ENCODE measurements around the gene HHAT. TPM values are rescaled to one million over a fixed set of nuclear protein-coding genes. Genes with fewer than 3 reads are reported as not detected.

The HHAT gene
- polyA plus RNA-seq, 1 donor (not counting 4 experiments of a cell fraction or from before 2014, with no cell fraction given), result 3.8 TPM

DNA sequence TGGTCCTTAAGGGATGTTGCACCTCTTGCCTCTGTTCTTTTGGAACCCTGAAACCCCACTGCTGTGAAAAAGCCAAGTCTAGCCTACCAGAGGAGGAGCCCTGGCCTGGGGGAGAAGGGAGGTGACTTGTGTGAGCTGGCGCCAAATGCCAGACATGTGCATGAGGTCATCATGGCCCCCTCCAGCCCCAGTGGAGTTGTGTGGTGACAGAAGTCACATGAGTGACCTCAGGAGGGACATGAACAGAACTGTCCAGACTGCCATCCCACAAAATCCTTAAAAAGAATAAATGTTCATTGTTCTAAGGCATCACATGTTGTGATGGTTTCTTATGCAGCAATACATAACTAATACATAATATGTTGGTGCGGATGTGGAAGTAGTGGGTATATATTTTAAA lies 10.8 kb downstream of the HHAT start:
- Histone ChIP-seq H2AFZ (ENCODE audit: control insufficient read depth, low read length) (no peak overlapping the region), H3K4me3 (ENCODE audit: control insufficient read depth in 2 of 3, extremely low read depth in 1 of 3, insufficient read depth in 2 of 3, low read depth in 1 of 3, low read length in 3 of 3) (no peak overlapping the region), H3K4me2 (ENCODE audit: control insufficient read depth, extremely low read depth, insufficient read depth, low read depth, low read length) (no peak overlapping the region), H3K9ac (ENCODE audit: control insufficient read depth, extremely low read depth, insufficient read depth, low read length) (no peak overlapping the region), H3K9me3 (ENCODE audit: control insufficient read depth, low read depth, low read length) (no peaks in the 10 kb centered on the region), H3K4me1 (ENCODE audit: control insufficient read depth, extremely low read depth, insufficient read depth, low read length) (no peaks in the 10 kb centered on the region), H3K79me2 (ENCODE audit: control insufficient read depth, insufficient read depth, low read length) (no peaks in the 10 kb centered on the region), H3K27me3 (ENCODE audit: control insufficient read depth, extremely low read depth, insufficient read depth, low read length) (no peaks in the 10 kb centered on the region), H3K27ac (ENCODE audit: control insufficient read depth, insufficient read depth, low read length) (no peak overlapping the region), H3K9me1 (ENCODE audit: control insufficient read depth, extremely low read depth, insufficient read depth, low read length) (no peaks in the 10 kb centered on the region), H3K36me3 (ENCODE audit: control insufficient read depth in 2 of 2, extremely low read depth in 1 of 2, insufficient read depth in 2 of 2, low read length in 2 of 2) (no peaks in the 10 kb centered on the region), H4K20me1 (ENCODE audit: control insufficient read depth, extremely low read depth, insufficient read depth, low read length) (no peaks in the 10 kb centered on the region)
- no peak for TF ChIP-seq EZH2 (IDR thresholded peaks at IDR 0.05; ENCODE audit: low read length)
- no peak for TF ChIP-seq CTCF (optimal IDR thresholded peaks at IDR 0.05 in 1 of 3, IDR thresholded peaks at IDR 0.05 in 1 of 3, conservative IDR thresholded peaks at IDR 0.05 in 1 of 3; ENCODE audit: extremely low read depth in 1 of 3, insufficient read depth in 2 of 3, low read length in 3 of 3)
- no peak for DNase-seq (ENCODE audit: low read depth, low spot score)
- FAIRE-seq, result no peak
- dilution Hi-C loops (cut with MboI; ENCODE audit: extremely low pct_ligation_motif_present, low sequenced_read_pairs), result loop anchor here (25.0 kb wide), 1 partner anchor 202 kb away; no protein-coding TSS in a partner anchor

GRCh38 chr1:210340311-210340710 lies 11.6 kb downstream of the HHAT start:
- FAIRE-seq, result no peak
- H2AFZ ChIP-seq (ENCODE audit: control insufficient read depth, low read length), result no peak overlapping the region
- no peak overlapping the region for H3K27ac ChIP-seq (ENCODE audit: control insufficient read depth, insufficient read depth, low read length)
- H3K9me1 ChIP-seq (ENCODE audit: control insufficient read depth, extremely low read depth, insufficient read depth, low read length), result no peaks in the 10 kb centered on the region
- H3K36me3 ChIP-seq (ENCODE audit: control insufficient read depth in 2 of 2, extremely low read depth in 1 of 2, insufficient read depth in 2 of 2, low read length in 2 of 2), result no peaks in the 10 kb centered on the region
- H3K4me3 ChIP-seq (ENCODE audit: control insufficient read depth in 2 of 3, extremely low read depth in 1 of 3, insufficient read depth in 2 of 3, low read depth in 1 of 3, low read length in 3 of 3), result no peak overlapping the region
- no peaks in the 10 kb centered on the region for H3K27me3 ChIP-seq (ENCODE audit: control insufficient read depth, extremely low read depth, insufficient read depth, low read length)
- H3K4me2 ChIP-seq (ENCODE audit: control insufficient read depth, extremely low read depth, insufficient read depth, low read depth, low read length), result no peak overlapping the region
- no peaks in the 10 kb centered on the region for H3K9me3 ChIP-seq (ENCODE audit: control insufficient read depth, low read depth, low read length)
- no peaks in the 10 kb centered on the region for H4K20me1 ChIP-seq (ENCODE audit: control insufficient read depth, extremely low read depth, insufficient read depth, low read length)
- no peak overlapping the region for H3K9ac ChIP-seq (ENCODE audit: control insufficient read depth, extremely low read depth, insufficient read depth, low read length)
- H3K79me2 ChIP-seq (ENCODE audit: control insufficient read depth, insufficient read depth, low read length), result no peaks in the 10 kb centered on the region
- no peak for TF ChIP-seq CTCF (optimal IDR thresholded peaks at IDR 0.05 in 1 of 3, IDR thresholded peaks at IDR 0.05 in 1 of 3, conservative IDR thresholded peaks at IDR 0.05 in 1 of 3; ENCODE audit: extremely low read depth in 1 of 3, insufficient read depth in 2 of 3, low read length in 3 of 3)
- no peak for TF ChIP-seq EZH2 (IDR thresholded peaks at IDR 0.05; ENCODE audit: low read length)
- DNase-seq (ENCODE audit: low read depth, low spot score), result no peak
- H3K4me1 ChIP-seq (ENCODE audit: control insufficient read depth, extremely low read depth, insufficient read depth, low read length), result peaks cover 4% of the 10 kb centered on the region
- dilution Hi-C loops (cut with MboI; ENCODE audit: extremely low pct_ligation_motif_present, low sequenced_read_pairs), result loop anchor here (25.0 kb wide), 1 partner anchor 203 kb away; no protein-coding TSS in a partner anchor
